ENCODE data around the gene SDK1.

- no peak for TF ChIP-seq CTCF (IDR thresholded peaks at IDR 0.05)
- TF ChIP-seq POLR2A (IDR thresholded peaks at IDR 0.05), result no peak
These were observed 250.5 kb downstream of the SDK1 start for GRCh38 chr7:3551536-3551935.
